HG02642 (cell line): ENCODE measurements around the gene APCDD1L.

ENCODE experiments used
- ATAC-seq: cut with Tn5 transposase; IDR thresholded peaks from one replicate; pipeline ENCODE4 v1.9.1; 2021; ENCODE audit warnings: mild to moderate bottlenecking; ENCODE audit not compliant: unreplicated experiment, poor library complexity

Gene APCDD1L

DNA sequence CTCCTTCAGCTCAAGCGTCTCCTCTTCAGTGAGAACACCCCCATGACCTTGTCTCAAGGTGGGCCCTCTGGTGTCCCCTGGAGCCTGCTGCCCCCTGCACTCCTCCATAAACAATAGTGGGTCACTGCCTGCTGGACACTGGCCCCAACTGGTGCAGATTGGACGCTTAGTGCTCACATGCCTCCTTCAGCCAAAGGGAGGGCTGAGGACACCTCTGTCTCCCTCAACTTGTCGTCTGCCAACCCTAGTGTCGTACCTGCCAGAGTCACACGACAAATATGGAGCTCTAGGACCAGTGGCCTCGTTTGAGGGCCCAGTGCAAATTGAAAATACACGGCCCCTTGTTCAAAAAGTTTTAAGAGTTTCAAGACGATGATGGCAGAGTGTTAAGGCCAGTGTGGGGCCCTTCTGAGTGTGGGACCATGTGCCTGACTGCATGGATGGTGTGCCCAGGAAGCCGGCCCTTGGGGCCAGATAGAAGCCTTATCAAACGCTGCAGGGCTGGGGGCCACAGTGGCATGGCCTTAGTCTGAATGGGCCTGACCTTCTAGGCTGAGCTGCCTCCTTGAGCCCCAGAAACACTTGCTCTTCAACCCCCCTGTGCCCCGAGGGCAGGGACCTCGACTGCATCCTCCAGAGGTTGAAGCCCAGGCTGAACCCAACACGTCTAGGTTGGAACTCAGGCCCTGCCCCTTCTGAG is 20.1 kb downstream of the APCDD1L start:
- ATAC-seq = no peak

DNA sequence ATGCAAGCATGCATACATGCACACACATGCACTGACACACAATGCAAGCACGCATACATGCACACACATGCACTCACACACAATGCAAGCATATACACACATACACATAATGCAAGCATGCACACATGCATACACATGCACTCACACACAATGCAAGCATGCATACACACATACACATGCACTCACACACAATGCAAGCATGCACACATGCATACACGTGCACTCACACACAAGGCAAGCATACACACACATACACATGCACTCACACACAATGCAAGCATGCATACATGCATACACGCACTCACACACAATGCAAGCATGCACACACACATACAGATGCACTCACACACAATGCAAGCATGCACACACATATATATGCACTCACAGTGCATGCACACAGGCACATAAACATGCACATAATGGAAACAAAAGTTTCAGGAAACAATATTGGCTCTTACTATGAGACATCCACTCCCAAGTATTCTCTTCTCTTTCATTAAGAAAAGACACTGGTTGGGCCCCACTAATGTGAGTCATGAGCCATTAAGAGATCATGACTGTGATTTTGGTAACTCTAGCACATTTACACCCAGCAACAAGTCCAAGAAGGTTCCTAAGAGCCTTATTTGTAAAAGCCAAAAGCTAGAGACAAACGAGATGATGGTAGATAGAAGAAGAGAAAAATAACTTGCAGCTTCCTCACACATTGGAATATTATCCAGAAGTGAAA is 22.2 kb downstream of the APCDD1L start:
- no peak for ATAC-seq

DNA sequence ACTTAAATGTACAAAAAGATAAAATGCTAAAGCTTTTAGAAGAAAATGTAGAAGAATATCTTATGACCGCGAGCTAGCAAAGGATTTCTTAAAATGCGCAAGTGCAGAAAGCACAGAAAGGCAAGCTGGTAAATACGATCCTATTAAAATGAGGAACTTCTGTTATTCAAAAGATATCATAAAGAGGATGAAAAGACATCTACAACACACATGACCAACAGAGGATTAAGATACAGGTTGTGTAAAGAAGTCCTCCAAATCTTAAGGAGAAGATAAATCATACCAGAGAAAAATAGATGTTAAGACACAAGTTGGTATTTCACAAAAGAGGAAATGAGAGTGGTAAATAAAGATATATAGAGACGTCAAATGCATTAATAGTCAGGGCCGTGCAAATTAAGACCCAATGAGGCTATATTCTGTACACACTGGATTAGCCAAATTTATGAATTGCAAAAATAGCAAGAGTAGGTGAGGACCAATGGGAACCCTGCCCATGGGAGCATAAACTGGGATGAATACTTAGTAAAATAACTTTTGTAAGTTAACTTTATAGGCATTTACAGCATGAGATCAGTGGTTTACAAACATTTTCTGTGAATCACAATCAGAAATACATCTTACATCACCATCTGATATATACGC is 23.0 kb downstream of the APCDD1L start:
- ATAC-seq = no peak

DNA sequence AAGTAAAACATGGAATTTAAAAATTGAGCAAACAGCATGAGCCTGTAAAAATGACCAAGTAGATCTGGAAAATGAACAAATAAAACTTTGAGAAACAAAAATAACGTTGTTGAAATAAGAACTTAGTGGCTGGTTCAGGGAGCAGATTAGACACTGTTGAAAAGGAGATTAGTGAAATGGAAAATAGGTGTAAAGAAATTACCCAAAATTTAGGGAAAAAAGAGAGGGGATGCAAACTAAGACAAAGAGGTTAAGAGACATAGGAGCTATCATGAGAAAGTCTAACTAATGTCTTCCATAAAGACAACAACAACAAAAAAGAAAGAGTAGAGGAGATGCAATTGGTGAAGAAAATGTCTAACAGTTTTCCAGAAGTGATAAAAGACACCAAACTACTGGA is 29.0 kb downstream of the APCDD1L start:
- ATAC-seq = no peak

DNA sequence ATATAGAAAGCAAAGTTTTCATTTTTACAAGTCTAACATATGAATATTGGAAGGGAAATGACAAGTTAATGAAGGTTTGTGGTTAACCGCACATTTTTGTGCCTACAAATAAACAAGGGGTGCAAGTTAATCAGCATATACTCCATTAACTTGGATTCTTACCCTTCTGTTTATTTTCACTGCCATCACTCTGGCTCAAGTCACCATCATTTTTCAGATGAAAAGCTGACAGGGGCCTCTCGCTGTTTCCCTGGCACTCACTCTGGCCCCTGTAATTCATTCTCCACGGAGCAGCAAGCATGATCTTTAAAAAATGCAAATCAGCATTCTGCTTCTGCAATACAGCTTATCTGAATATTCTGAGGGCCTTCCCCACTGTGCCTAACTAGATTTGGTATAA is 29.8 kb downstream of the APCDD1L start:
- no peak for ATAC-seq

DNA sequence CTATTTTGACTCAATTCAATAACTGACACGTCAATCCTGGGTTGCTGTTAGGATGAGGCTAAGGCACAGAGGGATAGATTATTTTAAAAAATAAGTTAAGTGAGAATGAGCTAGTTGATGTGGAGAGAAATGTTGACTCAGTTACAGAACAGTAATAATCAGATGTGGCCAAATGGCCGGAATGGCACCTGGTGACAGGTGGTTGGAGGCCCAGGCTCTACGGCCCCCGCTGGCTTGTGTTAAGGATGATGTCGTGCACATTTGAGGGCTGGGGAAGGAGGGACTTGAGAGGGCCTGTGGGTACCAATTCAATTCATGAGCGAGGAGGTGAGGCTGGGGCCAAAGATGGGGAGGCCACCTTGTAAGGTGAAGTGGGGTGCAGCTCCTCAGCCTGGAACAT is 31.7 kb downstream of the APCDD1L start:
- ATAC-seq = no peak

DNA sequence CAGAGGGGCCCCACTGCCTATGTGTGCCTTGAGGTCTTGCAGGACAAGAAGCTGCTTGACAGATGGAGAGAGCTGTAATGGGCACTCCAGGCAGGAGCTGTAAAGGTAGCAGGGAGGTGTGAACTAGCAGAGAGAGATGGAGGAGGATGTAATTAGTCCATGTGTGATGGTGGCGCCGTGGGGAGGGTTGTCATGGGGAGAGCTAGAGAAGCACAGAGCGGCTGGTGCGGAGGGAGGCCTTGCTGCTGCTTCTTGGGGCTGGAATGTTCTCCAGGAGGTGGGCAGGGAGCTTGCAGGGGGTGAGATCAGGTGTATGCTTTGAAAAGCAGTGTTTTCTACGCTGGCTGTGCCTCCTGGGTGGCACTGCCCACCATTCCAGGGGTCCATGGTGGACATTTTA is 32.1 kb downstream of the APCDD1L start:
- no peak for ATAC-seq

DNA sequence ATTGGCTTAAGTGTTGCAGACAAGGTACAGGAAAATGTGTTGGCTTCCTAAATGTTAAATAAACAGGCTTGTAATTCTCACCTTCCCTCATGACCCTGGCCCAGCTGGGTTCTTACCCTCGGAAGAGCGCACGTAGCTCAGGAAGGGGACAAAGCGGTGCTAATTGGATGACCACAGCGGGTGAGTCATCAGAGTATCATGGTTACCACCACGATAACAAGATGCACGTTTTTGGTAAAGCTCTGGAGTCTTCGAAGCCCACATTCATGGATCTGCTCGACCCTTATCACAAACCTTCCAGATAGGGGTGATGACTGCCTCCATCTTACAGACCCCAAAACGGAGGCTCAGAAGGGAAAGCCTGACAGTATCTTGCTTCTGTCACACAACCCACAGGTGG is 32.8 kb downstream of the APCDD1L start:
- ATAC-seq = no peak

DNA sequence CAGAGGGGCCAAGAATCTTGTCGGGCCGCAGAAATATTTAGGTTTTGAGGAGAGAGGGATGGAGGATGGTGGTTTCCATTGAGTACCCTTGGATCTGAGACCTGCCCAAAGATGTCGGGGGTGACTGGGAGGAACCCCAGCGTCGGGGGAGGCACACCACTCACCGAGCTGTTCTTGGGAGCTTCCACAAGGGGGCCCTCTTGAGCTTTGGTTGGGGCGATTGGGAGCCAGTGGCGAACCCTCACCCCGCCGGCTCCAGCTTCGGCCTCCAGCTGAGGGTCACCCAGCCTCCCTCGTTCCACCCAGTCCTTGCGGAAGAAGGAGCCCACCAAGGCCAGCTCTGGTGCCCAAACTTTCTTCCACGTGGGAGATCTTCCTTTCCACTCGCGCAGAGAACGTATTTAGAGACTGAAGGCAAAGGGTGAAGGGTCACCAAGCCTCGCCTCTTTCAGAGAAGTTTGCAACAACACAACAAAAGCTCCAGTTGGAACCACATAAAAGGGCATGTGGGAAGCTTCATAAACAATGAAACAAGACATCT is 33.6 kb downstream of the APCDD1L start:
- ATAC-seq = no peak

DNA sequence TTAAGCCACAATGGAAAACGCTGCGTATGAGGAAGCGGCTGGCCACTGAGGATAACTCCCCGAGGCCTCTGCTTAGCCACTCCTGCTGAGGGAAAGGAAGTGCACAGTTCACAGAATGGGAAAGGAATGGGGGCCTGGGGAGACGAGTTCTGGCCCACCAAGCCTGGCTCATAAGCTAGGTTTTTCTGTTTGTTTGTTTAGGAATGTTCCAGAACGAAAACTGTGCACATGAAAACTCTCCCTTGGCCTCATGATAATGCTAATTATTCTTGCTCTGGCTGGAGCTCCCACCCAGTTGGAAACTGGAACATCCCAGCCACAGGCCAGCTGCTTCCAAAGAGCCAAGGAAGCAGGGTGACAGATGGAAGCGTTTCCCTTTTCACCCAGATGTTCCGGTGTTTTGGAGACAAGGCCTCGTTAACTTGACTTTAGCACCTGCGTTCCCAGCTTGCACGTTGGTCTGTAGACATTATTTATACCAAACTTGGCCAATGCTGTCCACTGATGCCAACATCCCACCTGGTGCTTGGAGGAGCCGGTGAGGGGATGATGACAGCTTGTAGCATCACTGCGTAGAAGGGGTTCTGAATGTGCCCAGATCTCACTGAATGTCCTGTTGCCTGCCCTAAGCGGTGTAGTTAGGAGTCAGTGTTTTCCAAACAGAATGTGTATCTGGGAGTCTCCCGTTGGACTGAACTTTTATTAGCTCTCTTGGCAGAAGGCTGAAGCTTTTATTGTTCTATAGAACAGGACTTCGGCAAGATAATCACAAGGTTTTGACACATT is 34.5 kb downstream of the APCDD1L start:
- ATAC-seq = no peak

DNA sequence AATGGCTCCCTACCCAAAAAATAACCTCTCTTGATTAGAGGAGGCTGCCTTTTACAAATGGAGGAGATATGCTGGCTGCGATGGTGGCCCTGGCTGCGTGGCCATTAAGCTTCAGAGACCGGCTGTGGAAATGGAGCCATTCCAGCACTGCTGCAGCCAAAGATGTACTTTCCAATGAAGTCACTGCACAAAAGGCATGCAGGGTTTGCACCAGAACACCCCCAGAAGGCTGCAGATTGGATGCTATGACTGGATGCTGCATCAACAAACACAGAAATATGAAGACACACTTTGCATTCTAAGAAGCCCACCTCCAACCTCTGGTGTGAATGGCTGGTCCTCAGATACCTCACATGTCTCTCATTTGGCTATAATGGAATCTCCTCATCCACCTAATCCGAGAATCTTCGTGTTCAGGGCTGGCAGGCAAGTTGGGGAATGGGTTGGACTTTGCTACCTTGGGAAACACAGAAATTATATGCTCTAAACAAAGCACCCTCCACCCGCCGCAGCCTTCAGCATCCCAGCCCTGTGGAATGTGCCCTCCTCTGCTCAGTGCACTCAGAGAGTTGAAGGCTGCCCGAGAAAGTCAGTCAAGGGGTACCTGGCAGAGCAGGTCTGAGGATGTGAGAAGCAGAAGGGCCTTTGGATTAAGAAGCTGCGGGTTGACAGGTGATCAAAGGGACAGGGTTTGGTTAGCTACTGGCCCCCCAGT is 35.3 kb downstream of the APCDD1L start:
- no peak for ATAC-seq

DNA sequence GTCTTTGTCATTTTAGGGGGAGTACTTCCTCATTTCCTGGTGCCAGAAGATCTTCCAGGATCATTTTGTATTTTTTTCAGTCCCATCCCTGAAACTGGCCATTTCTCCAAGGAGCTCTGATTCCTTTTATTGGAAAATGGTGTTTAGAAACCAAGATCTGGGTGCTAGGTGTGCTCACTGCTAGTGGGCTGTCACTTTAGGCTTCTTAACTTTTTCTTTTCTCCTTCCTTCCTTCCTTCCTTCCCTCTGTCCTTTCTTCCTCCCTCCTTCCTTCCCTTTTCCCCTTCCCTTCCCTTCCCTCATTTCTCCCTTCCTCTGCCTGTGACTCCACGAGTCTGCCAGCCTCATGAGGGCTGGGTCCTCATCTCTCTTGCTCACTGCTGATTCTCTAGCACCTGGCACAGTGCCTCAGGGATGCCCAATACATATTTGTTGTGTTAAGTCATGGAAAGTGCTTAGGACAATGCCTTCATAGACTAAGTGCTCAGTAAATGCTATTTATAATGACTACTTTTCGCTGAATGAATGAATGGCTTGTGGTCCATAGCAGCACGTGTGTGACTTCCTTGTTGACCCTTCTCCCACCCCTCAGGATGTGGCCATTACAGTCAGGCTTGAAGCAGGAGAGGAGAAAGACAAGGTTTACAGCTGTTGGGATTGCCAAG is 36.9 kb downstream of the APCDD1L start:
- no peak for ATAC-seq

DNA sequence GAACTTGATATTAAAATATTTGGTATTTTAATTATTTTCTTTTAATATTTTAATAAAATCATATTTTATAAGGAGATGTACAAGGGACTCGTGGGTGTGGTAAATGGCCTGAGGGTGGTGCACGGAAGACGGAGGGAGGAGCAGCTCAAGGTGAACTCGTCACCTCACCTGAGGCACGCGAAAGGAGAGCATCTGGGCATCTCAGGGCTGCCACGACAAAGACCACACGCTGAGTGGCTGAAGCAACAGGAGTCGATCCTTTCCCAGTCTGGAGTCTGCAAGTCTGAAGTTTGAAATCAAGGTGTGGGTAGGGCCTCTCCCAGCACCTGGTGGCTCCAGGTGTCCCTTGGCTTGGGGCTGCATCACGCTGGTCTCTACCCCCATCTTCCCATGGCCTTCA is 39.7 kb downstream of the APCDD1L start:
- no peak for ATAC-seq

DNA sequence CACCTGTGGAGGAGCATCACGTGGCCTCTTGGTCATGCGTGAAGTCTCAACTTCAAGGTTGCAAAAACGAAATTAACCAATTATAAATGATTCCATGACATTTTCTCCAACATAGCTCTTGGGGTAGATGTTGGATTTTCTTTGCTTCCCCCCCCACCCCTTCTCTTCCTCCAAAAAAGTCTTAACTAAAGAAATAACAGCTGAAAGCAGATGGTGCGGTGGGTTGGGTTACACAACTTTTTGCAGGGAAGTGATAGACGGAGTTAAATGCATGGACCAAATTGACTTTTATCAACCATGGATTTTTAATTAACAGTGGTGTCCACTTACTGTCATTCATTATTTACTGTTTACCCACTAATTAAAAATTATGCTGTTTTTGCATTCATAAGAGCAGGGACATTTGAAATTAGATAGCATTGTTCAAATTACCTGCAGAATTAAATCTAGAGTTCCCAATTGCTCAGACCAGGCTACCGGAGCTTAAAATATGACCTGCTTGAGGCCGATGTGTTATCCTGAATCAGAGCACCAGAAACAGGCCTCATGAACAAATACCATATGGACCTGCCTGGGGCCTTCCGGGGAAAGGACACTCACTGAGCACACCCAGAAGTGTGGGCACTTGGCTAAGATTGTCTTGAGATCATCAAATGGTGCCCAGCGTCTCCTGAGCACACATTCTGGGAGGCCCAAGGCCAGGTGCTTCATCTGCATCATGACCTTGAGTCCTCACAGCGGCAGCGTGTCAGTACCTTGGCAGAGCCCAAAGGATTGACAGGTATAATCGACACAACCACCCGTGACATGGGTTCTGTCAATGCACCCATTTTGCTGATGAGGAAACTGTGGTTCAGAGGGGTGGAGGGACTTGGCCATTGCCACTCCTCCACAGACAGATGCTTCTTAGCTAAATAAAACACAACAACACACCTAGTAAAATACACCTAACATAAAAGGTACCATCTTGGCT is 41.5 kb downstream of the APCDD1L start:
- no peak for ATAC-seq

DNA sequence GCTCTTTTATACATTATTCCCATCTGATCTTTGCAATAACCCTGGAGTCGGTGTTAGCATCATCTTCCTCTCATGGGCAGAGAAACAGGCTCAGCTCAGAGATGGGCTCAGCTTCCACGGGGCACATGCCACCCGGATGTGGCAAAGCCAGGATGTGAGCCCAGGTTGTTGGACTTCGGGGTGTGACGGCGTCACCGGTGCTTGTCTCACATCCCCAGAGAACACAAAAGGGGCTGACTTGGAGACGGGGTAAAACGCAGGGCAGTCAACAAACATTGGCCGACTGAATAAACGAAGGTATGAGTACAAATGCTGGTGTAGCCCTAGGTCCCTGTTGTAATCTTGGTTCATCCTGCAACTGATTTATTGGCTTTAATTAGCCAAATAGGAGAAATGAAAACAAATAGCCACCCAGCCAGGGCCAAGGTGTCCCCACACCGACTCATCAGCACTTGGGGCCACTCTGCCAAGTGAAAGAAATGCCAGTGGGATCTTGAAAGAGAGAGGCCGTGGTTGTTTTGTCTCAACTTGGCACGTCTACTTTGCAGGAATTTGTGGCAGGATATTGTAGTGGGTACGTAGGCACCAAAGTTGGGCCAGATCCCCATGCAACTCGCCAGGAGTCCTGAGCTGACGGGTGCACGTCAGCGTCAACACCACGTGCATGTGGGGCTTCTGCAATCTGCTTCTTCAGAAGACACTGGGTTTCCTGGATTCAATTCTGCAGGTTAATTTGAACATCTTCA is 42.8 kb downstream of the APCDD1L start:
- ATAC-seq = no peak

DNA sequence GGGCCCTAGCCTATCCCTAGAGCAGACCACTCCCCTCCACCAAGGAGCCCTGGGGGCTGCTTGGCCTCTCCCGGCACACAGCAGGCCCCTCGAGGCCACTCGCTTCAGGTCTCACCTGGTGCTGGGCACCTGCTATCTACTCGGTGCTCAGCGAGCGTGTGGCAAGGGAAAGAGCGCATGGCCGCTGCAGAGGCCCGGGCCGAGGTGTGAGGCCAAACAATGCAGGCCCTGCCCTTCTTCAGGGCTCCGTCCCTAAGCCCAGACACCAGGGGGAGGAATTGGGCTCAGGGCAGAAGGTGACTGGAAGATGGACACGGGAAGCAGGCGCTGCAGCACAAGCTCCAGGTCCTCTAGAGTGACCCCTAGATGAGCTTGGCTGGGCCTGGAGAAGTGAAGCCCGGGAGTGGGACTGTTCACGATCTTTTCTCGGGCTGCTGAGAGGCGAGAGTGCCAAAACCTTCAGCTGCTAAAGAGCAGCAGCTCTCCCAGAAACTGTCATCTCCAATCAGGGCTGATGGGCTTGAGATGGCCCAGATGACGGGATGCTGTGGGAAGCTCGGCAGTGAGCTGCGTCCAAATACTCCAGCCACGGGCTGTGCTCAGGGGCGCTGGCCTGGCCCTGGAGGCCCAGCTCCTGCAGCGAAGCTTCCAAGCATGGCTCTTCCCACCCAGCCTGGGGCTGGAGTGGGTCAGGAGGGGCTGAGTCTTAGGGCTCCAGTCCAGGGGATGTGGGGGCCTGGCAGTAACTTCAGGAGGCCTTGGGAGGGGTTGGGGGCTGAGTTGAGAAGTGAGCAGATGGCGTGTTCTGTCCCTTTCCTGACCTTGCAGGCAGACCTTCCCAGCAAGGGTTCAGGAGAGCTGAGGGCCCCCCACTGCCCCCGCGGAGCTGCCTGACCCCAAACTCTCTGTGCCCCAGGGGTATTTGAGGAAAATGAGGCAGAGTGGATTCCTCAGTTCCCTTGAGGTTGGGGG is 43.7 kb downstream of the APCDD1L start:
- ATAC-seq = no peak
